Measurements from ENCODE around the gene GLIS2.

GLIS2 gene
- long read RNA-seq, donor 1, partial matches to known transcripts = 107 of 134 reads
- long read RNA-seq, donor 1, other reads (novel, unspliced or antisense) = 26 of 134 reads
- long read RNA-seq, donor 2, partial matches to known transcripts = 5 of 13 reads
- long read RNA-seq, donor 2, other reads (novel, unspliced or antisense) = 6 of 13 reads
- long read RNA-seq, donor 3, partial matches to known transcripts = 0 of 21 reads
- long read RNA-seq, donor 3, other reads (novel, unspliced or antisense) = 18 of 21 reads
- long read RNA-seq, donor 4, transcript GLIS2-202 (6 exons, 3,705 nt) = major isoform, 7 of 44 reads
- long read RNA-seq, donor 4, partial matches to known transcripts = 15 of 44 reads
- long read RNA-seq, donor 4, other reads (novel, unspliced or antisense) = 22 of 44 reads
- long read RNA-seq, donor 5, partial matches to known transcripts = 7 of 24 reads
- long read RNA-seq, donor 5, other reads (novel, unspliced or antisense) = 17 of 24 reads
- long read RNA-seq, donor 6, partial matches to known transcripts = 15 of 39 reads
- long read RNA-seq, donor 6, other reads (novel, unspliced or antisense) = 22 of 39 reads
- long read RNA-seq, donor 7 = 0 reads
- long read RNA-seq, donor 8, partial matches to known transcripts = 0 of 23 reads
- long read RNA-seq, donor 8, other reads (novel, unspliced or antisense) = 20 of 23 reads

DNA sequence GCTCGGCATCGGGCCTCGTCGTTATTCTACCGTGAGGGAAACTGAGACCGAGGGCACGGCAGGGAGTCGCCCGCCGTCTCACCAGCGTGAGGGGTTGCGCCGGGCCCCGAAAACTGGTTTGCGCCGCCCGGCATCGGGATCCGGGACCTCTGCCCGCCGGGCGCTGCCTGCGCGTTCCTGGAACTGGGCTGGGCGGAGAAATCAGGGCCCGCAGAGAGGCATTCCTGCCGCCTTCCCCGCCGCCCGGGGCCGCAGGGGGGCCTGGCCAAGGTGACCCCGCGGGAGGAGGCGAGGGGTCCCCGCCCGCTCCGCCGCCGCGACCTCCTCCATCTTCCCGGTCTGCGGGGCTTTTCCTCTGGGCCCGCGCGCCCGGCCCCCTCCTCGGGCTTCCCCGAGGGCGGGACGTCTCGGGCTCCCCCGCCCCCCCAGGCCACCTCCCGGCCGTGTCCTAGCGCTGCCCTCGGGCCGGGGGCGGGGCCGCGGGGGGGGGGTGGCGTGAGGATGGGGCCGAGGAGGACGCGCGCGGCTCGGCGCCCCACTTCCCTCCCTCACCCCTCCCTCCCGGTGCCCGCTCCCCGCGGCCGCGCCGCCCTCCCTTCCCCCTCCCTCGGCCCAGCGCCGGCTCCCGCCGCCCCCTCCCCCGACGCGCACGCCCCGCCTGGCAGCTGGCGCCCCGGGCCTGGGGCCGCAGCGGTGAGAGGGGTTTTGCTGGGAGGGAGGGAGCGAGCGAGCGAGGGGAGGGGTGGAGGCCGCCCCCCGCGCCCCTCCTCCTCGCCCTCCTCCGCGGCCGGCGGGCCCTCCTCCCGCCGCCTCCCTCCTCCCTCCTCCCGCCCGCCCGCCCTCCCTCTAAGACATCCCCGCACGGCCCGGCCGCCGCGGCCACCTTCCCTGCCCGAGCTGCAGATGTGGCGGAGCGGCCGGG is at the start of gene GLIS2:
Gene GLIS2, plus strand, starts transcription at position 882 of the 922 bp plus-strand sequence. CDS start 16,214 bp downstream, outside the sequence.
- peak; percentile 96 for DNase-seq

- DNase-seq = no peak
Observed at GRCh38 chr16:4266372-4266771, 49.5 kb upstream of the GLIS2 start.

GRCh38 chr16:4270091-4270490 is 45.8 kb upstream of the GLIS2 start:
- DNase-seq = no peak

GRCh38 chr16:4270595-4270994 is 45.3 kb upstream of the GLIS2 start:
- DNase-seq = no peak

- DNase-seq = peak; percentile 88
Observed at GRCh38 chr16:4271176-4272113, 44.4 kb upstream of the GLIS2 start.

DNA sequence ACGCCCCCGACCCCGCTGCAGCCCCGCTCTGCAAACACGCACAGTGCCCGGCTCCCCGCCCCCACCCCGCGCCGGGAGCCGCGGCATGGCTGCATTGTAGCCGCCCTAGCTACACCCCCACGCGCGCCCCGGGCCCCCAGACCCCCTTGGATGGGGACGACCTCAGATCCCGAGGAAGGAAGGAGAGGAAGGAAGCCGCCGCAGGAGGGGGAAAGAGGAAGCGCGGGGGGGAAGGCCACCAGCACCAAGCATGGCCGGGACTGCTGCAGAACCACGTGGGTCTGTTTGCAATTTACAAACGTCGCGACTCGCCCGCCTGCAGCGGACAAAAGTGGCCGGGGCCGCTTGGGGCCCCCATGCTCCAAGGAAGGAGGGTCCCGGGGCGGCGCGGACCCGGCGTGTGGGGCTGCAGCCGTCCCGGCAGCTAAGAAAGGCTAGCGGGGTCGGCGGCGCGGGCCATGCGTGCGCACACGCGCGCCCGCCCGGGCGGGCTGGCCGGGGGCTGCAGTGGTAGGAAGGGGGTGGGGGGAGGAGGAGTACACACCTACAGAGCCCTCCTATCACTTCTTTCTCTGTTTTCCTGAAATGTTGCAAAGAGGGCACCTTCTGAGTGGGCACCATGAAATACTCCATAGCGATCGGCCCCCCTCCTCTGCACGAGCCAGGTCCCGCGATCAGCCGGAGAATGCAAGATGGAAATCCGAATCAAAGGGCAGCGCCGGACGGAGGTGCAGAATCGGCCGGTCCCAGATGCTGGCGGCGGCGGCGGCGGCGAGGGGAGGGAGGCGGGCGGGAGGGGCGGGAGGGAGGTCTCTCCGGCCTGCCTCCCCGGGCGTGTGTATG is 43.5 kb upstream of the GLIS2 start:
- DNase-seq = peak; percentile 83

GRCh38 chr16:4273858-4274311 is 42.0 kb upstream of the GLIS2 start:
- DNase-seq = no peak

DNA sequence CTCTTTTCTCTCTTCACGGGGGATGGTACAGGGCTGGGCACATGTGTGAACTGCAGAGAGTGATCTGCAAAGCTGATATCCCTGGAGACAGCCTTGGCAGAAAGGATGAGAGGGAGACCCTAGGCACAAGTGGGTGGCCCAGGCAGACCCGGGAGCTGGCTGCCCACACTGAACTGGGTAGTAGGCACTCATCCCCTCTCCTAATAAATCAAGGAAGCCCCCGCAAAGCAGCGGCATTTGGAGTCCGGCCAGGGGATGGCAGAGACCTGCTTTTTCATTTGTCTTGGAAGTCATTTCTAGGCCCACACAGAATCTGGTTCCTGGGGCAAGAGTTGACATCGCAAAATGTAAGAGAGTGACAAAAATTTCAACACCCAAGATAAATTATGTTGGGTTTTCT is 40.0 kb upstream of the GLIS2 start:
- DNase-seq = no peak

DNA sequence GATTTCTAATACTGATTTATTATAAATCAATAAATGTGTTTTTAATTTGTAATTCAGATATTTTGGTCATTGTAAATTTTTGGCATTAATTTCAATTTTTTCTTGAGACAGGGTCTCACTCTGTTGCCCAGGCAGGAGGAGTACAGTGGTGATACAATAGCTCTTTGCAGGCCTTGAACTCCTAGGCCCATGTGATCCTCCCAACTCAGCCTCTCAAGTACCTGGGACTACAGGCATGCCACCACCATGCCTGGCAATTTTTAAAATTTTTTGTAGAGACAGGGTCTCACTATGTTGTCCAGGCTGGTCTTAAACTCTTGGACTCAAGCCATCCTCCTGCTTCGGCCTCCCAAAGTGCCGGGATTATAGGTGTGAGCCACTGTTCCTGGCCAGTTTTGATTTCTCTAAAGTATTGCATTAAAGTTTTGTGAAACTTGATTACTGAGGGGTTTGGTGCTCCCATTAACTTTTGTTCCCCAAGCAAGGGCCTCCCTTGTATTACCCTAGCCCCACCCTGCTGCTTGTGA is 37.8 kb upstream of the GLIS2 start:
- DNase-seq = no peak

- DNase-seq = no peak
Observed at GRCh38 chr16:4280625-4281024, 35.2 kb upstream of the GLIS2 start.

DNA sequence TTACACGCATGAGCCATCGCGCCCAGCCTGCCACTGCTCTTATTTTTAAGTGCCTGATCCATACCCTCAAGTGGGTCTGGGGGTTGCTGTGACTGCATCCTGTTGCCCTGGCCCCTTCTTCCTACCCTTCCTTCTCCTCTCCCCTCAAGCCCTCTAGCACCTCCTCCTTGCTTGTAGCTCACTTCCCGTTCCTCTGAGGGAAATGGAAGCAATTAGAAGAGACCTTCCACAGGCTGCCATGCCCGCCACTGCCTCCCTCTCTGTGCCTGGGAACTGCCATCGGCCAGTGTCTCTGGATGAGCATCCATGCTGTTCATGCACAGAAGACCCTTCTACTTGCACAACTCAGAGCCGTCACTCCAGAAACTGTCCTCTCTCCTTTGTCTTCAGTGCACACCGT is 32.4 kb upstream of the GLIS2 start:
- no peak for DNase-seq

DNA sequence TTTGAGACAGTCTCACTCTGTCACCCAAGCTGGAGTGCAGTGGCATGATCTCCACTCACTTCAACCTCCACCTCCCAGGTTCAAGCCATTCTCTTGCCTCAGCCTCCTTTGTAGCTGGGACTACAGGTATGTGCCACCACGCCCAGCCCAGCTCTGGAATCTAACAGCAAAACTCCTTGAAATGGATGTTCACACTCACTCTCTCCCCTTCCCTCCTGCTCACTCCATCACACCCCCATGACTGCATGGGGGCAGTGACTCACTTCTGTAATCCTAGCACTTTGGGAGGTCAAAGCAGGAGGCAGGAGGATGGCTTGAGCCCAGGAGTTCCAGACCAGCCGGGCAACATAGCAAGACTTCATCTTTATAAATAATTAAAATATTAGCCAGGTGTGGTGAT is 31.9 kb upstream of the GLIS2 start:
- DNase-seq = no peak

GRCh38 chr16:4285167-4285566 is 30.7 kb upstream of the GLIS2 start:
- no peak for DNase-seq

GRCh38 chr16:4288148-4288921 is 27.5 kb upstream of the GLIS2 start:
- peak; percentile 74 for DNase-seq

DNA sequence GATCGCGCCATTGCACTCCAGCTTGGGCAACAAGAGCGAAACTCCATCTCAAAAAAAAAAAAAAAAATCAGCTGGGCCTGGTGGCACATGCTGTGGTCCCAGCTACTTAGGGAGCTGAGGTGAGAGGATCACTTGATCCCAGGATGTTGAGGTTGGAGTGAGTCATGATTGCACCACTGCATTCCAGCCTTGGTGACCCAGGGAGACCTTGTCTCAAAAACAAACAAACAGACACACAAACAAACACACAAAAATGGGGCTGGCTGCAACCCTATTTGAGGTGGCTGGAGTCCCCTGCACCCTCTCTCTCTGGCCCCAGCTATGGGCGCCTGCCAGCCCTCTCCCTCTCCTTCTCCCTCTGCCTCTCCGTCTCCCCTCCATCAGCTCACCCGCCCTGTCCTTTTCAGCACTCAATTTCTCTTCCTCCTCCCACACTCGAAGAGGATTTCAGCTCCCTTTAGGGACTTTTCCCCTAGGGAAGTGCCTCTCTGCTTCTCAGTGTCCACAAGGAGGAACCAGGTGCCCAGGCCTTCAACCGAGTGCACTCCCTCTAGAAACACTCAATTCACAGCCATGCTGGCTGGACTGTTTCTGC is 25.5 kb upstream of the GLIS2 start:
- no peak for DNase-seq

GRCh38 chr16:4291699-4292098 is 24.2 kb upstream of the GLIS2 start:
- DNase-seq = no peak

- no peak for DNase-seq
Observed at GRCh38 chr16:4293181-4293716, 22.6 kb upstream of the GLIS2 start.

DNA sequence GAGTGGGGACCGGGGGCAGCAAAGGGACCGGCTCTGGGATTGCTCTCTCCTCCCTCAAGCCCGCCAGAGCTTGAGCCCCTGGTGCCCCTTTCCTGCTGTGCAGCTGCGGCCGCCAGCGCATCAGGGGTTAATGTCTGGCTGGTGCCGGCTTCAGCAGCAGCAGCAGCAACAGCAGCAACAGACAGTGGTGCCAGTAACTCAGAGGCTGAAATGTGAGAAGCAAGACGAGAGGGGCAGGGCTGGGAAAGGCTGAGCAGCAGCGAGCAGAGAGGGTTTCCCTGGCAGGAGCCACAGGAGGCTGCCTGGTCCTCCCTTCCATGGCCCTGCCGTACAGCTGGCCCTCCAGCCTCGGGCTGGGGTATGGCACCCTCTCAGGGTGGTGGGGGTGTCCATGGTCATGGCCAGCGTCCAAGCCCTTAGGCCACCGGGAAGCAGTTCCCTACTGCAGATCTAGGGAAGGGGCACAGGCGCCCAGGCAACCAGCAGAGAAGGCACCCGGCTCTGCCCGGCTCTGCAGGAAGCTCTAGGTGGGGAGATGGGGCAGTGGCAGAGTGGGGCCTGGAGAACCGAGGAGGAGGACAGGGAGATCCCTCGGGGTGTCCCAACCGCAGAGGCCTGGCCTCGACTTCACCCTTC is 21.9 kb upstream of the GLIS2 start:
- DNase-seq = peak; percentile 80

Data from right kidney (tissue), 9 donors.